Measurements from ENCODE around the gene MAP3K20. TPM values are rescaled to one million over a fixed set of nuclear protein-coding genes. Genes with fewer than 3 reads are reported as not detected.
"Not testable (repeated sequence)": the region's sequence is repeated elsewhere in the genome, so short reads cannot be mapped to it uniquely, and the experiment has no call there.

MAP3K20 gene
- total RNA-seq, 3 donors from 2014 or later = 34.8 to 67.0 (median 42.9) TPM

DNA sequence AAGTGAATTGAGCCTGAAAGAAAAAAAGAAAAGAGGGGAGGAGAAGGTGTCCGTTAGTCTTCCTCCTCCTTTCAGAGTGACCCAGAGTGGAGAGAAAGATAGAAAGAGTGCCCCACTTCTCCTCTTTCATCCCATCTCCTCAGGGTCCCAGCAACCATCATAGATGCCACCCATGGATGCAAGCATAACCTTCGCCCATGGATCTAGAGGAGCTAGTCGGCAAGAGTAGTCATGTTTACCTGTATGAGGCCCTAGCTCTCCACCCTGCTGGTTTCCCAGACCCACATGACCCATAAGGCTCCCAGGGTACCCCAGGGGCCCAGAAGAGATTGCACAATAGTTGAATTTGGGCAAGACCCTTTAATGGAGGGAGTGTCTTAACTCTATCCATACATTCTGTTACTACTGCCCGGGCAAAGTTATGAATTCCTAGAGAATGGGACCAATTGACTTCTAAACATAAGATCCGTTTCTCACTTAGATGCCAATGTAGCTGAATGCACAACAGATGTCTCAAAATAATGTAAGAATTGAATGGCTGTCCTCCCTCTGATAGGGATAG, 223.0 kb downstream of the MAP3K20 start:
- H3K4me1 ChIP-seq = no peaks in the 10 kb centered on the region
- intact Hi-C loops (cut with DNase I; ENCODE audit: low total_unique reads) = no loop called here
- no peak for DNase-seq (ENCODE audit: low spot score in 2 of 2)

DNA sequence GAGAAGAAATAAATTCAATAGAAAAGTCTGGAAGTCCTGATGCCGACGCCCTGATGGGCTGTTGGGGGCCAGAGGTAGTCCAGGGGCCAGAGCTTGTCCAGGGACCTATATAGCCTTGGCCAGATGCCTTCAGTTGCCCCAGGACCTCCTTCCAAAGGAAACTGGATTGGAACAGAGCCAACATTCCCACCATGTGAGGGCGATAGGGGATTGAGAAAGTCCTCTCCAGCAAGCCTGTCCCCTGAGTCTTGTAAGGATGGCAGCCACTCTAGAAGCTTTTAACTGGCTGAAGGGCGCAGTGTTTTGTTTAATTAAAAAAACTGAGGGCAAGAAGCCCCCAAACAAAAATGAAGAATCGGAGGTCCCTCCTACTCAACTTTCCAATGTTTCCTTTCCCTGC, 224.1 kb downstream of the MAP3K20 start:
- Histone ChIP-seq H3K27ac (no peak overlapping the region), H3K4me3 (no peak overlapping the region), H3K27me3 (no peaks in the 10 kb centered on the region), H3K9me3 (peaks cover 37 to 38% of the 10 kb centered on the region in 2 donors), H3K4me1 (no peaks in the 10 kb centered on the region), H3K36me3 (no peaks in the 10 kb centered on the region)
- TF ChIP-seq POLR2AphosphoS5 (IDR thresholded peaks at IDR 0.05) (no peak), POLR2A (IDR thresholded peaks at IDR 0.05) (no peak)
- TF ChIP-seq, protein P1, sequence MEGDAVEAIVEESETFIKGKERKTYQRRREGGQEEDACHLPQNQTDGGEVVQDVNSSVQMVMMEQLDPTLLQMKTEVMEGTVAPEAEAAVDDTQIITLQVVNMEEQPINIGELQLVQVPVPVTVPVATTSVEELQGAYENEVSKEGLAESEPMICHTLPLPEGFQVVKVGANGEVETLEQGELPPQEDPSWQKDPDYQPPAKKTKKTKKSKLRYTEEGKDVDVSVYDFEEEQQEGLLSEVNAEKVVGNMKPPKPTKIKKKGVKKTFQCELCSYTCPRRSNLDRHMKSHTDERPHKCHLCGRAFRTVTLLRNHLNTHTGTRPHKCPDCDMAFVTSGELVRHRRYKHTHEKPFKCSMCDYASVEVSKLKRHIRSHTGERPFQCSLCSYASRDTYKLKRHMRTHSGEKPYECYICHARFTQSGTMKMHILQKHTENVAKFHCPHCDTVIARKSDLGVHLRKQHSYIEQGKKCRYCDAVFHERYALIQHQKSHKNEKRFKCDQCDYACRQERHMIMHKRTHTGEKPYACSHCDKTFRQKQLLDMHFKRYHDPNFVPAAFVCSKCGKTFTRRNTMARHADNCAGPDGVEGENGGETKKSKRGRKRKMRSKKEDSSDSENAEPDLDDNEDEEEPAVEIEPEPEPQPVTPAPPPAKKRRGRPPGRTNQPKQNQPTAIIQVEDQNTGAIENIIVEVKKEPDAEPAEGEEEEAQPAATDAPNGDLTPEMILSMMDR (IDR thresholded peaks at IDR 0.05) = no peak
- DNase-seq (ENCODE audit: low spot score in 2 of 2) = no peak
- intact Hi-C loops (cut with DNase I; ENCODE audit: low total_unique reads) = no loop called here

More for the DNA sequence above, 223.0 kb downstream of the MAP3K20 start:
- TF ChIP-seq, protein P1 (IDR thresholded peaks at IDR 0.05) = no peak
- no peak for TF ChIP-seq POLR2A (IDR thresholded peaks at IDR 0.05)
- TF ChIP-seq POLR2AphosphoS5 (IDR thresholded peaks at IDR 0.05) = no peak
- H3K27me3 ChIP-seq = no peaks in the 10 kb centered on the region
- peaks cover 37 to 38% of the 10 kb centered on the region in 2 donors for H3K9me3 ChIP-seq
- H3K4me3 ChIP-seq = no peak overlapping the region
- H3K36me3 ChIP-seq = no peaks in the 10 kb centered on the region
- no peak overlapping the region for H3K27ac ChIP-seq

DNA sequence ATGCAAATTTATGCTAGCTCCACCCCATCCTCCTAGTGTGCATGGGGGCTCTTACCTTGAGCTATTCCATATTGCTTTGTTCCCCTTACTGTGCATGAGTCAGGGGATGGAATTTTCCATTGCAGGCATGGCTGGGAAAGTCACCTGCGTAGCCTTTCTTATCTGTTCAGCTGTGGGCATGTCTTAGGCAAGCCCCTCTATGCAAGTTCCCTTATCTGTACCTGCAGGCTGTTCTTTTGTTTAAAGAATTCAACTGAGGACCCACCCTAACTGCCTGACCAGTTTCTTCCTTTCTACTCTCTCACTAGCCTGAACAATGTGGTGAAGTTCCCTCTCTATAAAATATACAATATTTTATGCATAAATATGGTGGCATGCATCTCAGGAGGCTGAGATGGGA, 224.8 kb downstream of the MAP3K20 start:
- Histone ChIP-seq H3K4me1 (no peaks in the 10 kb centered on the region), H3K4me3 (no peak overlapping the region), H3K27ac (no peak overlapping the region), H3K36me3 (no peaks in the 10 kb centered on the region), H3K9me3 (peaks cover 37 to 38% of the 10 kb centered on the region in 2 donors), H3K27me3 (no peaks in the 10 kb centered on the region)
- DNase-seq (ENCODE audit: low spot score in 2 of 2) = no peak
- intact Hi-C loops (cut with DNase I; ENCODE audit: low total_unique reads) = no loop called here
- no peak for TF ChIP-seq POLR2A (IDR thresholded peaks at IDR 0.05)
- TF ChIP-seq, protein P1 (IDR thresholded peaks at IDR 0.05) = no peak
- TF ChIP-seq POLR2AphosphoS5 (IDR thresholded peaks at IDR 0.05) = no peak

DNA sequence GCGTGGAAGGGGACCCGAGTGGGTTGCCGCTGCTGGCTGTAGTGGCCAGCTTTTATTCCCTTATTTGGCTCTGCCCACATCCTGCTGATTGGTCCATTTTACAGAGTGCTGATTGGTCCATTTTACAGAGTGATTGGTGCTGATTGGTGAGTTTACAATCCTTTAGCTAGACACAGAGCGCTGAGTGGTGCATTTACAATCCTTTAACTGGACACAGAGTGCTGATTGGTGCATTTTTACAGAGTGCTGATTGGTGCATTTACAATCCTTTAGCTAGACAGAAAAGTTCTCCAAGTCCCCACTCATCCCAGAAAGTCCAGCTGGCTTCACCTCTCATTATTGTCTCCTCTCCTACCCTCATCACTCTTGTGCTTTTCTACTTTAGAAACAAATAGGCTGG, 225.9 kb downstream of the MAP3K20 start:
- intact Hi-C loops (cut with DNase I; ENCODE audit: low total_unique reads); H3K27ac ChIP-seq; H3K27me3 ChIP-seq; H3K36me3 ChIP-seq; H3K4me3 ChIP-seq; H3K4me1 ChIP-seq; DNase-seq (ENCODE audit: low spot score in 2 of 2): not testable (repeated sequence)
- H3K9me3 ChIP-seq = peaks cover 37 to 38% of the 10 kb centered on the region in 2 donors

DNA sequence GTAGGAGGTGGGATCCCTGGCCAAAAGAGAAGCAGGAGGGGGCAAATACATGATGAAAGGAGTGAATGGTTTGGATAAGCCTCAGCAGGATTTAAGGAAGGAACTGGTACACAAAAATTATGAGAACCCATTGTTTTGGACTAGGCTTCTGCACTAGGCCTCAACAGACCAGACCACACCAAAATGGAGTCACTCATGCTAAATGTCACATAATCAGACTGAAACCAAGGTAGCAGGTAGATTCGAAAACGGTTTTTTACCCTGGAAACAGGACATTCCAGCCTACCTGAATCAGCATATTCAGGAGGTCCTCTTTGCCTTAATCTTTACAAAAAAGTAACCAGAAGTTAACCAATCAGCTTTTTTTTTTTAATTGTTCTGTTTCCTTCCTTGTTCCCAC, 229.7 kb downstream of the MAP3K20 start:
- H3K36me3 ChIP-seq = no peaks in the 10 kb centered on the region
- H3K27ac ChIP-seq = no peak overlapping the region
- H3K27me3 ChIP-seq = no peaks in the 10 kb centered on the region
- intact Hi-C loops (cut with DNase I; ENCODE audit: low total_unique reads) = no loop called here
- DNase-seq (ENCODE audit: low spot score in 2 of 2) = no peak
- no peaks in the 10 kb centered on the region for H3K4me1 ChIP-seq
- H3K9me3 ChIP-seq = peaks cover under 1 to 7% of the 10 kb centered on the region in 2 donors
- TF ChIP-seq, protein P1 (IDR thresholded peaks at IDR 0.05) = no peak
- no peak for TF ChIP-seq POLR2AphosphoS5 (IDR thresholded peaks at IDR 0.05)
- TF ChIP-seq POLR2A (IDR thresholded peaks at IDR 0.05) = no peak
- no peak overlapping the region for H3K4me3 ChIP-seq

DNA sequence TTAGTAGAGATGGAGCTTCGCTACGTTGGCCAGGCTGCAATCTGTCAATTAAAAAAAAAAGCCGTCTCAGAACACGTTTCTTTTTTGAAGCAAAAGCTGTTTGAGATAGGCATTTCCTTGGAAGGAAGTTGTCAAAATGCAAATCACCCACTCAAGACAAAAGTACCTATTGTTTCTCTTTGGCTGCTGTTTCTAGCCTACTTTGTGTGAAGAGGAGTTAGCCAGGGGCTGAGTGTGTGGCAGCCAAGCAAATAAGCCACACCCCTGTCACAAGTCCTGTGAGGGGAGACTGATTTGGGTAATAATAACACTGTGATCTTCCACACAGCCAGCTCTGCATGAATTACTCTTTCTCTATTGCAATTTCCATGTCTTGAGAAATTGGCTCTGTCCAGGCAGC, 231.6 kb downstream of the MAP3K20 start:
- TF ChIP-seq POLR2A (IDR thresholded peaks at IDR 0.05) (no peak), POLR2AphosphoS5 (IDR thresholded peaks at IDR 0.05) (no peak)
- TF ChIP-seq, protein P1 (IDR thresholded peaks at IDR 0.05) = no peak
- DNase-seq (ENCODE audit: low spot score in 2 of 2) = no peak
- no peaks in the 10 kb centered on the region for H3K4me1 ChIP-seq
- intact Hi-C loops (cut with DNase I; ENCODE audit: low total_unique reads) = no loop called here
- H3K36me3 ChIP-seq = no peaks in the 10 kb centered on the region
- peak overlapping the region in 2 of 3 donors; percentile 22 to 25 for H3K4me3 ChIP-seq
- H3K27me3 ChIP-seq = no peaks in the 10 kb centered on the region
- no peak overlapping the region for H3K27ac ChIP-seq
- H3K9me3 ChIP-seq = no peaks in the 10 kb centered on the region

DNA sequence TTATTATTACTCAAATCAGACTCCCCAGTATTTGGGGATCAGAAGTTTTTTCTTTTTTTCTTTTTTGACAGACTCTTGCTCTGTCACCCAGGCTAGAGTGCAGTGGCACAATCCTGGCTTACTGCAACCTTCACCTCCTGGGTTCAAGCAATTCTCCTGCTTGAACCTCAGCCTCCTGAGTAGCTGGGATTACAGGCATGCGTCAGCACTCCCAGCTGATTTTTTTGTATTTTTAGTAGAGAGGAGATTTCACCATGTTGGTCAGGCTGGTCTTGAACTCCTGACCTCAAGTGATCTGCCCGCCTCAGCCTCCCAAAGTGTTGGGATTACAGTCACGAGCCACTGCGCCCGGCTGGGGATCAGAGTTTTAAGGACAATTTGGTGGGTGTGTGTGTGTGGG, 233.7 kb downstream of the MAP3K20 start:
- DNase-seq (ENCODE audit: low spot score in 2 of 2); H3K36me3 ChIP-seq; H3K4me1 ChIP-seq; H3K27me3 ChIP-seq; H3K9me3 ChIP-seq; intact Hi-C loops (cut with DNase I; ENCODE audit: low total_unique reads); H3K27ac ChIP-seq; H3K4me3 ChIP-seq: not testable (repeated sequence)
